Ovary (tissue), 3 donors: Measurements from ENCODE around the gene TYW1B.
"Not testable (repeated sequence)": the region's sequence is repeated elsewhere in the genome, so short reads cannot be mapped to it uniquely, and the experiment has no call there.

Experiments
- CTCF ChIP-seq, 3 donors: fragments of 450-650 bp in 2 of 3; fragments of 200-600 bp in 1 of 3; IDR thresholded peaks; one replicate each; pipeline versions ENCODE4 v1.5.1 to v1.8.0; 2016 to 2022; ENCODE audit warnings: antibody characterized with exemption in 3 of 3, mild to moderate bottlenecking in 1 of 3
- POLR2A ChIP-seq: fragments of 450-650 bp; IDR thresholded peaks from one replicate; pipeline ENCODE4 v1.6.1; 2017; ENCODE audit warnings: antibody characterized with exemption, mild to moderate bottlenecking, moderate library complexity
- donor health status: DM: no; HTN: no; CAD: no.

GRCh38 chr7:72720890-72721289 lies 107.1 kb downstream of the TYW1B start:
- not testable (repeated sequence) for TF ChIP-seq POLR2A; CTCF (IDR thresholded peaks at IDR 0.05)
